ENCODE measurements around the gene DNAJC11. TPM values are rescaled to one million over a fixed set of nuclear protein-coding genes. Genes with fewer than 3 reads are reported as not detected.

DNAJC11 gene
- total RNA-seq, 1 experiment from 2014 or later: 106 TPM

GRCh38 chr1:6738987-6739676 is 37.5 kb upstream of the DNAJC11 start:
- POLR2A ChIA-PET (ENCODE audit: low non-redundant PET): no interaction called here
- H3K27ac ChIP-seq (ENCODE audit: low read depth, low read length, poor library complexity, severe bottlenecking): no peak overlapping the region
- no TSS peak for BruUV-seq (replicated peaks)
- no peaks in the 10 kb centered on the region for H3K4me1 ChIP-seq (ENCODE audit: insufficient read depth, low read length, poor library complexity, severe bottlenecking)
- H3K36me3 ChIP-seq (ENCODE audit: insufficient read depth, low read length, poor library complexity, severe bottlenecking): no peaks in the 10 kb centered on the region
- no peak for DNase-seq (ENCODE audit: low spot score)
- no peaks in the 10 kb centered on the region for H3K9me3 ChIP-seq (ENCODE audit: low read depth, low read length, poor library complexity, severe bottlenecking)
- no peak overlapping the region for H3K4me3 ChIP-seq (ENCODE audit: low read depth, low read length, poor library complexity, severe bottlenecking)
- CTCF ChIA-PET: no interaction called here
- TF ChIP-seq EZH2 (IDR thresholded peaks at IDR 0.05; ENCODE audit: borderline replicate concordance, low read depth, low read length, poor library complexity, severe bottlenecking) (no peak), CTCF (conservative IDR thresholded peaks at IDR 0.05; ENCODE audit: low read depth, low read length) (no peak)
- no peaks in the 10 kb centered on the region for H3K27me3 ChIP-seq (replicated peaks; ENCODE audit: insufficient read depth, low read depth, low read length, poor library complexity)
- intact Hi-C loops (cut with micrococcal nuclease; ENCODE audit: unreplicated experiment): no loop called here

- H3K27me3 ChIP-seq (replicated peaks; ENCODE audit: insufficient read depth, low read depth, low read length, poor library complexity): peaks cover 11% of the 10 kb centered on the region
- no peaks in the 10 kb centered on the region for H3K36me3 ChIP-seq (ENCODE audit: insufficient read depth, low read length, poor library complexity, severe bottlenecking)
- H3K27ac ChIP-seq (ENCODE audit: low read depth, low read length, poor library complexity, severe bottlenecking): no peak overlapping the region
- CTCF ChIA-PET: no interaction called here
- H3K4me1 ChIP-seq (ENCODE audit: insufficient read depth, low read length, poor library complexity, severe bottlenecking): no peaks in the 10 kb centered on the region
- POLR2A ChIA-PET (ENCODE audit: low non-redundant PET): no interaction called here
- no TSS peak for BruUV-seq (replicated peaks)
- TF ChIP-seq EZH2 (IDR thresholded peaks at IDR 0.05; ENCODE audit: borderline replicate concordance, low read depth, low read length, poor library complexity, severe bottlenecking): no peak
- no peak for TF ChIP-seq CTCF (conservative IDR thresholded peaks at IDR 0.05; ENCODE audit: low read depth, low read length)
- no peak for DNase-seq (ENCODE audit: low spot score)
- H3K9me3 ChIP-seq (ENCODE audit: low read depth, low read length, poor library complexity, severe bottlenecking): no peaks in the 10 kb centered on the region
- intact Hi-C loops (cut with micrococcal nuclease; ENCODE audit: unreplicated experiment): no loop called here
- H3K4me3 ChIP-seq (ENCODE audit: low read depth, low read length, poor library complexity, severe bottlenecking): no peak overlapping the region
These were observed 31.3 kb upstream of the DNAJC11 start for GRCh38 chr1:6732942-6733341.

- no peak overlapping the region for H3K27ac ChIP-seq (ENCODE audit: low read depth, low read length, poor library complexity, severe bottlenecking)
- BruUV-seq (replicated peaks): no TSS peak
- intact Hi-C loops (cut with micrococcal nuclease; ENCODE audit: unreplicated experiment): no loop called here
These were observed 30.3 kb upstream of the DNAJC11 start for GRCh38 chr1:6731905-6732304.

More at GRCh38 chr1:6731905-6732304, 30.3 kb upstream of the DNAJC11 start:
- H3K36me3 ChIP-seq (ENCODE audit: insufficient read depth, low read length, poor library complexity, severe bottlenecking): no peaks in the 10 kb centered on the region
- peaks cover 11% of the 10 kb centered on the region for H3K27me3 ChIP-seq (replicated peaks; ENCODE audit: insufficient read depth, low read depth, low read length, poor library complexity)
- no peak for TF ChIP-seq CTCF (conservative IDR thresholded peaks at IDR 0.05; ENCODE audit: low read depth, low read length)
- no peak for TF ChIP-seq EZH2 (IDR thresholded peaks at IDR 0.05; ENCODE audit: borderline replicate concordance, low read depth, low read length, poor library complexity, severe bottlenecking)
- no peak for DNase-seq (ENCODE audit: low spot score)
- H3K4me3 ChIP-seq (ENCODE audit: low read depth, low read length, poor library complexity, severe bottlenecking): no peak overlapping the region
- ChIA-PET CTCF (no interaction called here), POLR2A (ENCODE audit: low non-redundant PET) (no interaction called here)
- H3K4me1 ChIP-seq (ENCODE audit: insufficient read depth, low read length, poor library complexity, severe bottlenecking): no peaks in the 10 kb centered on the region
- H3K9me3 ChIP-seq (ENCODE audit: low read depth, low read length, poor library complexity, severe bottlenecking): no peaks in the 10 kb centered on the region

Measured in A673 (cell line).